Hepatocyte (in vitro differentiated cells): ENCODE measurements around the gene CBL.

Experiments
- CTCF ChIP-seq: fragments of 200-600 bp; sonication (generic); IDR thresholded peaks from 2 replicates; pipeline ENCODE4 v1.5.1; 2016; ENCODE audit warnings: antibody characterized with exemption, mild to moderate bottlenecking; ENCODE audit not compliant: poor library complexity
- EZH2 ChIP-seq: fragments of 200-600 bp; sonication (generic); IDR thresholded peaks from 2 replicates; pipeline ENCODE4 v1.6.1; 2016; ENCODE audit warnings: antibody characterized with exemption, mild to moderate bottlenecking, borderline replicate concordance
- EZH2phosphoT487 ChIP-seq: fragments of 200-600 bp; sonication (generic); IDR thresholded peaks from one replicate; pipeline ENCODE4 v1.6.1; 2018; ENCODE audit warnings: antibody characterized with exemption, mild to moderate bottlenecking, low read depth, moderate library complexity; ENCODE audit not compliant: unreplicated experiment, severe bottlenecking

DNA sequence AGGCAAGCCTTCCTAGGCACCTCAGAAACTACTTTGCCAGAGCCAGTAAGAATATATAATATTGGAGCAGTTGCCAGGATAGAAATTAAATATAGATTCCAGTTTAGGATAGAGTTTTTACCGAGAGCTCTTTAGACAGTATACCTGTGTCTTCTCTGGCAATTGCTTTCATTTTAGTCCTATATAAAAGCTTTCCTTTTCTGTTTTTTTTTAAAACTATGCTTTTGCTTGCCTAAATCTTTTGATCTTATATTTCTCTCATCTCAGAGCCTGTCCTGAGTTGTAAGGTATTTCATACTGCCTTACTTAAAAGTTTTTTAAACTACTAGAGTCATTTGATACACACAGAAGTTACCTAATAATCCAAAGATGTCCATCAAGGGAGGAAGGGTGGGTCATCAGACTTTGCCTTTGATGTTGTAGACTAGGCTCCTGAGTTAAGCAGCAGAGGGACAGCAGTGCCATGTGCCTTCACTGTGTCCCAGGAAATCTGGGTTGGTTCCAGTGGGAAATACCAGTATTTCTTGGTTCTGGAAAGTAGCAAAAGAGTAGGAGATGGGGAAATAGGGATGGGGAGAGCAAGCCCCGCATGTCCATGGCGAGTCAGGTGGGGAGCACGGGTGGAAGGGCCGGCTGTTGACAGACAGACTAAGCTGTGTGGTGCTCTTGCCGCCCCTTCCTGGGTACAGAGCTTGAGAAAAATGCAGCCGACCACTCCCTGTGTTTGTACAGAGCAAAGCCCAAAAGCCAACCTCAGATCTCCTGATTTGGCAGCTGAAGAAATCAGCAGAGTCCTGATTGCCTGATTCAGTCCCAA lies 99.6 kb downstream of the CBL start:
- TF ChIP-seq CTCF, result no peak
- TF ChIP-seq EZH2, result no peak
- no peak for TF ChIP-seq EZH2phosphoT487
